Lower leg skin (tissue), 4 donors: ENCODE measurements around the gene UXT. TPM values are rescaled to one million over a fixed set of nuclear protein-coding genes. Genes with fewer than 3 reads are reported as not detected.
A peak's percentile ranks its signal among the peaks of the same experiment; 100 is the strongest.

Experiments
- DNase-seq, 2 donors: peaks; one replicate each; pipeline ENCODE4 v3.0.0-alpha.2; 2019; ENCODE audit warnings: low spot score in 2 of 2
- H3K4me3 ChIP-seq: fragments of 200-600 bp; sonication (generic); 2 replicates; pipeline ENCODE4 v1.5.1; 2017; ENCODE audit warnings: mild to moderate bottlenecking, low read depth; ENCODE audit not compliant: poor library complexity, severe bottlenecking
- POLR2A ChIP-seq, 2 donors: fragments of 450-650 bp; IDR thresholded peaks; one replicate each; pipeline ENCODE4 v1.6.1; 2016 to 2017; ENCODE audit warnings: antibody characterized with exemption in 2 of 2, mild to moderate bottlenecking in 1 of 2, moderate library complexity in 1 of 2
- WGBS, 2 donors: methylation state at CpG; one replicate each; pipeline ENCODE4 v1.1.5; 2018; 5-methylcytosine and 5-hydroxymethylcytosine counted together
- intact Hi-C: fragments of 100-400 bp; cut with DNase I; formaldehyde crosslinking; loops from one replicate; pipeline ENCODE4 v1.15.0; 2023; ENCODE audit warnings: low total_unique reads
- total RNA-seq, 4 donors: library from RNA; depleted of rRNA; stranded (reverse); fragments of >200 nt; gene quantifications; one replicate each; pipeline ENCODE4 v1.1.0, GENCODE V29; 2016
- TF ChIP-seq, protein P1 (sequence below), 3 donors: fragments of 450-650 bp; IDR thresholded peaks; one replicate each; pipeline ENCODE4 v1.5.1; 2016; ENCODE audit warnings: antibody characterized with exemption in 3 of 3, mild to moderate bottlenecking in 3 of 3, moderate library complexity in 2 of 3

Gene UXT
- total RNA-seq, 4 donors from 2014 or later: 95.7 to 190 (median 125) TPM

DNA sequence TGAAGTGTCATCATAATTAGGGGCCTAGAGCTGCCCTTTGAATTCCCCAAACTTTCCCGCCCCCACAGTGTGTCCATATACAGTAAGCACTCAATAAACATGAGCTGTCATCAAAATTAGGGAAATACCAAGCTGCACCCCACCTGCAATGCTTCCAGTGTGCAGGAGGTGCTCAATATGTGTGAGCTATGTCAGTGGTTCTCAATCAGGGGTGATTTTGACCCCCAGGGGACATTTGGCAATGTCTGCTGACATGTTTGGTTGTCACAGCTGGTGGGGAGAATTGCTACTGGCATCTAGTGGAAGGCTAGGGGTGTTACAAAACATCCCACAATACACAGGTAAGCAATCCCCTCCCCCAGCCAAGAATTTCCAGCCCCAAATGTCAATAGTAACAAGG is 30.0 kb downstream of the UXT start:
- no peak overlapping the region for H3K4me3 ChIP-seq
- no peak for DNase-seq
- 75 to 100% methylated on average over 1 of the region's 1 CpG for WGBS, 2 donors
- intact Hi-C loops: loop anchor here (5.0 kb wide), 1 partner anchor 622 kb away; no protein-coding TSS in a partner anchor
- TF ChIP-seq, protein P1, sequence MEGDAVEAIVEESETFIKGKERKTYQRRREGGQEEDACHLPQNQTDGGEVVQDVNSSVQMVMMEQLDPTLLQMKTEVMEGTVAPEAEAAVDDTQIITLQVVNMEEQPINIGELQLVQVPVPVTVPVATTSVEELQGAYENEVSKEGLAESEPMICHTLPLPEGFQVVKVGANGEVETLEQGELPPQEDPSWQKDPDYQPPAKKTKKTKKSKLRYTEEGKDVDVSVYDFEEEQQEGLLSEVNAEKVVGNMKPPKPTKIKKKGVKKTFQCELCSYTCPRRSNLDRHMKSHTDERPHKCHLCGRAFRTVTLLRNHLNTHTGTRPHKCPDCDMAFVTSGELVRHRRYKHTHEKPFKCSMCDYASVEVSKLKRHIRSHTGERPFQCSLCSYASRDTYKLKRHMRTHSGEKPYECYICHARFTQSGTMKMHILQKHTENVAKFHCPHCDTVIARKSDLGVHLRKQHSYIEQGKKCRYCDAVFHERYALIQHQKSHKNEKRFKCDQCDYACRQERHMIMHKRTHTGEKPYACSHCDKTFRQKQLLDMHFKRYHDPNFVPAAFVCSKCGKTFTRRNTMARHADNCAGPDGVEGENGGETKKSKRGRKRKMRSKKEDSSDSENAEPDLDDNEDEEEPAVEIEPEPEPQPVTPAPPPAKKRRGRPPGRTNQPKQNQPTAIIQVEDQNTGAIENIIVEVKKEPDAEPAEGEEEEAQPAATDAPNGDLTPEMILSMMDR (IDR thresholded peaks at IDR 0.05): no peak
- no peak for TF ChIP-seq POLR2A (IDR thresholded peaks at IDR 0.05)

DNA sequence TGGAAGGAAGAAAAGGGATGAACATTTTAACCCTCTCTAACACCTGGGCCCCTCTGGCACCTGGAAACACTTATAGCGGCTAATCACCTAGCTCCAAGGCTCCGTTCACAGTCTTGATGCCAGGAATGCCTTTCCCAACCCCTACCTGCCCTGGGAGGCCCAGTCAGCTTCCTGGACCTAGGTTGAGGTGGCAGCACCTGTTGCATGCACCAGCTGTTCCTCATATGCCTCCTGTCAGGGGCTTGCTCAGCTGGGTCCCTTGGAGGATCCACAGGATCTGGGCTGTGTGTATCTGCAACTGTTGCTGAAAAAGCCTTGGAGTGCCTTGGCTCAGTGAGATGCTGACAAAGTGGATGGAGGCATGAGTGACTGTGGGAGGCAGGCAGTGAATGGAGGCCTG is 33.6 kb downstream of the UXT start:
- intact Hi-C loops: loop anchor here (5.0 kb wide), 1 partner anchor 618 kb away; no protein-coding TSS in a partner anchor
- TF ChIP-seq, protein P1 (IDR thresholded peaks at IDR 0.05): no peak
- no peak for TF ChIP-seq POLR2A (IDR thresholded peaks at IDR 0.05)
- DNase-seq: no peak
- WGBS, 2 donors: 80 to 94% methylated on average over 2 of the region's 2 CpGs
- H3K4me3 ChIP-seq: no peak overlapping the region

DNA sequence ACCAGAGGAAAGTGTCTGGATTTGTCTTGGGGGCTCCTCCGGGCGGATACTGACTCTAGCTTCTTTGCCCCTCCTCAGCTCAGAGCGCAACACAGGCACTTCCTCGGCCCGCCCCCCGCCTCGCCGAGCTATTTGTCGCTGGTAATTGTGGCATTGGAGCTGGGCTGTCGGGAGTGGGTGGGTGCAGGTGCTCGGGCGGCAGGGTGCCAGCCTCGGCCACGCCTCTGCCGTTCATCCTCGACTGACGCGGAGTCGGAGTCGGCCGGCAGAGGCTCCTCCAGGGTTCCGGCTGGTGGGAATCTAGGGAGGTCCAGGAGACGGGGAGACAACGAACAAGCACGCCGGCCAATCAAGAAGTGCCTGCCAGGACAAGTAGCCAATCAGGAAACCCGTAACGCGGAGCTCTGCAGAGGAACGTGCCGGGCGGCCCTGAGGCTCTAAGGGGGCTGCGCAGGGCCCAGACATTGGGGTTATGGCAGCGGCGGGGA is 35.4 kb downstream of the UXT start:
- H3K4me3 ChIP-seq: no peak overlapping the region
- DNase-seq: peak in 1 of 2 donors; percentile 20
- 3 to 51% methylated on average over 5 to 35 of the region's 35 CpGs for WGBS, 2 donors
- TF ChIP-seq POLR2A (IDR thresholded peaks at IDR 0.05): no peak
- TF ChIP-seq, protein P1 (IDR thresholded peaks at IDR 0.05): no peak
- intact Hi-C loops: no loop called here

DNA sequence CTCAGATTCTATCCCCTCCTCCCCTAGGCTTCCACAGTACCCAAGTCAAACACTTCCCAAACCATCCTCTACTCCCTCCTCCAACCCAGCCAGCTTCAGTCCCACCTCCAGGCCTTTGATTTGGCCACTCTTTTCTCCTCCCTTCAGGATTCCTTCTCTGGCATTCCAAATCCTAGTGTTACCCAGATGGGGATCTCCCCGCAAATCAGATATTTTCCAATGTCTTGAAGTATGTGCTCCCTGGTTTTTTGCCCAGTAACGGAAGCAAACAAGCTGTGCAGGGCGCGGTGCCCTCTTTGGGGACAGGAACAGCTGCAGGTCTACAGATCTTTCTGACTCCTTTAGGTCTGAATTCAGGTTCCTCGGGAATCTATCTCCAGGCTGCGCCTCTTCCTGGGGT is 37.1 kb downstream of the UXT start:
- no peak for TF ChIP-seq POLR2A (IDR thresholded peaks at IDR 0.05)
- TF ChIP-seq, protein P1 (IDR thresholded peaks at IDR 0.05): no peak
- intact Hi-C loops: no loop called here
- 71 to 79% methylated on average over 6 of the region's 6 CpGs for WGBS, 2 donors
- no peak for DNase-seq
- no peak overlapping the region for H3K4me3 ChIP-seq

- TF ChIP-seq, protein P1 (IDR thresholded peaks at IDR 0.05): no peak
- TF ChIP-seq POLR2A (IDR thresholded peaks at IDR 0.05): no peak
- no peak overlapping the region for H3K4me3 ChIP-seq
- intact Hi-C loops: no loop called here
- WGBS, 2 donors: 47 to 70% methylated on average over 9 of the region's 9 CpGs
- peak in 1 of 2 donors; percentile 46 for DNase-seq
Measured at GRCh38 chrX:47620303-47620685, 38.7 kb downstream of the UXT start.
